HG02973 (cell line): ENCODE results near the gene NR2F2.
"Not testable (repeated sequence)": the region's sequence is repeated elsewhere in the genome, so short reads cannot be mapped to it uniquely, and the experiment has no call there.

Source experiments
- ATAC-seq: cut with Tn5 transposase; IDR thresholded peaks from one replicate; pipeline ENCODE4 v1.9.1; 2021; ENCODE audit warnings: moderate library complexity; ENCODE audit not compliant: unreplicated experiment

NR2F2 gene

DNA sequence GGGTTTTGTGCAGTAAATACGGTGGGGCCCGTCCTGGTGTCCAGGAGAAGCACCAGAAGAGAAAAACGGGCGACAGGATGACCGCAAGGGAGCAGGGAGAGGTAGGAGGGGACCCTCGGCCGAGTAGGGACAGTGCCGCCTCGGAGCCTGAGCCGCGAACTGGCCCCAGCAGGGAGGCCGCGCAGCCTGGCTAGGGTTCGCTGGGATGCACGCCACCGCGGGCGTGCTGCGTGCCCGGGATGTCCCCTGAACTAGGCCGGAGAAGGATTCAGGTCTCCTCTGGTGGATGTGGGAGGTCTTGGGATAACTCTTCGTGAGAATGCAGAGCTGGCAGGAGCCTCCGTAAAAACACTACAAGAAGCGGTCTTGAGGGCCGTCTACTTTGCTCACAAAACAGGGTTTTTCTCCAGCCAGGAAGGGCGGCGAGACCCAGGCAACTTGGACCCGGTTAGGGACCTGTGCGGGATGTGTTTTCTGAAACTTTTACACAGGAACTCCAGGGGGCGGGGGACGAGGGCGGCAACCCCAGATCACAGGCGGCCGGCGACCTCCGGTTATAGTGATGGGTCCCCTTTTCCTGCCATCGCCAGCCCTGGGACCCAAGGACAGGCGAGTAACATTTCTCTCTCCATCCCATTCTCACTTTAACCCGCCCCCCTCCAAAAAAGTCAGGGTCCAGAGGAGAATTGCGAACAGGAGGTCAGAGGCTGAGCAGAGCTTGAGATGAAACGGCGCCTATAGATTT lies 35.5 kb downstream of the NR2F2 start:
- no peak for ATAC-seq

DNA sequence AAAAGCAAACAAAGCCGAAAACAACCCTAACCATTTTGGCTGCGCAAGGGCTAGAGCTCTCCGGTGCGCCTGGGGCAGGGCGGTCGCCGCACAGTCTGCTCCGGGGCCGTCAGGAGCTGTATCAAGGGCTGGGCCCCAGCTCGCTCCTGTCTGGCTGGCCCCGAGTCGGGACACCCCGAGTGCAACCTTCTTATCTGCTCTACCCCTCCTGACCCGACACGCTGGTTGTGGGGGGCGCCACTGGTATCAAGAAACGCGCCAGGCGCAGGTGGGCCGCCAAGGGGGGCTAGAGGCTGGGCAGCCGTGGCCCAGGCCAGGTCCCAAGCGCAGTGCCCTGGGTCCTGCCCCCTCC lies 36.0 kb downstream of the NR2F2 start:
- no peak for ATAC-seq

DNA sequence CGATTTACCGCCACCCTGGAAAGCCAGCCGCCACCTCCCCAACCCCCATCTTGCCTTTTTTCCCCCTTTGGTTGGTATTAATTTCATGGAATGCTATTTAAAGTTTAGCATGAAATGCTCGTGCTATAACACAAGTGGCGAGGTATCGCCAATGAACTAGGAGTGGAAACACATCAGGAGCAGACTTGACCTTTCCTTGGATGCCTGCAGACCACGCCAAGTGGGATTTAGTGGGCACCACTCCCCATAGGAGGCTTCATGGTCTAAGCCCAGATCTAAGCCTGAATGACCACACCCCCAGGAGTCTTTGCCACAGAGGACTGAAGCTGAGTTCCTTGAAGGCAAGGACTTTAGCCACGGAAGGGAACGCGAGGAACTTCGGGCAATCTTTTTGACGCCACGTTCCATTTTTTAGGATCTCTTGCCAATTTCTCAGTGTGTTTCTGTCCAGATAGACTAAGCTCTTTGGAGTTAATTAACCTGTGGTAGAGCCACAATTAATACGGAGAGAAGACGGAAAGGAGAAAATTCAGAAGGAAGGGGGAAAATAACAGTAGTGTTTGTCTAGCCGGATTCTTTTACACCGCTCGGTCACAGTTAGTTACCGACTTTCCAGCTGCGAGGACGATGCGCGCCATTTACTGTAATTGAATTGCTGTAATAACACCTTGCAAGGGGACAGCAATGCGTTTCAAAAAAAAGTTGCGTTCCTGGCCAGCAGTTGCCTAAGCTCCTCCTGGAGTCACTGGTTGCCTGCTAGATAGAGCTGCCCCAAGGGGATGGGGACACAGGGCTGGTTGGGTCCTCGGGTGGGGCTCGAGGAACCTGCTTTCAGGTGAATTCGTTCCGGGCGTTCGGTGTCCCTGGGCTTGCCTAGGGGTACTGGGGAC lies 37.1 kb downstream of the NR2F2 start:
- no peak for ATAC-seq

DNA sequence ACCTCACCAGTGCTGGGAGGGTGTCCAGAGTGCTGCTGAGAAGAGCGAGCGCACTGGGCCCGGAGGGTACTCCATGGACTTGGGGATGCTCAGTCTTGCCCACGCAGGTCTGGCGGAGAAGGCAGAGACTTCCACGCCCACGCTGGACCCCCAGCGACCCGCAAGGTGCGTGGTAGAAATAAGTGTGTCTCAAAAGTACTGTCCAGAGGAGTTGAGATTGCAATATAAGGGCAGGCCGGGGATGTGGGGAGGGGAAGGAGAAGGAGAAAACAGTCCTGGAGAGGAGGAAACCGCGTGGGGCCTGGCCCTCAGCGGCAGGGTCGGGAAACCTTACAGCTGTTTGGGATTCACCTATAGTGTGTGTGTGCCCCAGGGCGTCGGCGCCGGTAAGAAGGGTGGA lies 38.9 kb downstream of the NR2F2 start:
- ATAC-seq: no peak

DNA sequence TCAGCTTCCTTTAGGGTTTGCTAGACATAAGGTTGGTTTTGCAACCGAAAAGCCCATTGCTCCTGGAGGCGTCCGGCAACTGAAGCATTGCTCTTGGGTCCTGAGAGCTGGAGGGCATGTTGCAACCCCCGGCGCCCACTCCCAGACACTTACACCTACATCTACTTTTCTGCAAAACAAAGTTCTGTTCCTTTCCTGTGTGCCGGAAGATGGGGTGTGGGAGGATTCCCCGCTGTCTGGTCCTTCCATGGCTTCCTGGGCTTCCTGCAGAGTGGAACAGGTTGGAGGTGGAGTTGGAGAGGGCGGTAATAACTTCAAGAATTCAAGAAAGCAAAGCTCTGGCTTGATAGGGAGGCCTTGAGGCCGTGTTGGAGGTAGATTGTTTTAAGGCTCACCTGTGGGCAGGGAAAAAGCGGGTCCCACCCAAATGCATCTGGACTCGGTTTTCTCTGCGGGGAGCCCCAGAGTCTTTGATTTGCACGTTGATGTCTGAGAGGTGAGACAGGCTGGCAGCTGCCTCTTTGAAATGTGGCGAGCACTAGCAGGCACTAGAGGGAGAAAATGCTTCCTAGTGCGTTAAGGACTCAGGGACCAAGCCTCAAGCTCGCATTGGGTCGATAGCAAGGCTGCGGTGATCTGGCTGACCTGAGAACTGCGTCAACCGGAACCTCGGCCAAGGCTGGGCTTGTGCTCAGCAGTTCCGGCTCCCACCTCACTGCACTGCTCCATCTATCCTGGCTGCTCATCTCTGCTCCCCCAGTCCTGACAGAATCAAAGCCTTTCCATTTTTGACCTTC lies 39.5 kb downstream of the NR2F2 start:
- ATAC-seq: no peak

DNA sequence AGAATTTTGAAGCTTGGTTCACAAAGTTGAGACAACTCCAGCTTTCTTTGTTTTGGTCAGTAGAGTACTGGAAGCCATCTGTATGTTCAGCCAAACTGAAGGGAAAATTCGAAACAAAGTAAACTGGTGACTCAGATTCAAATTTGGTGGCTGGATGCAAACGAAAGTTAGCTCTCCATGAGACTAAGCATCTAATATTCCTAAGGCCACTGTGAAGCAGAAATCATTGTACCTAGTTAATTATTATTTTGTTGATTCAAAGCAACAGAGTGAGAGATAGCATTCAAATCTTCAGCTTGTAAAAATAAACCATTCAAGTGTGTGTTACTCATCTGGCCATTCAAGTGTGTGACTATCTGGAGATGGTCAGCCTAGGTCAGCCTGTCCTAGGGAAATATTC lies 42.1 kb downstream of the NR2F2 start:
- ATAC-seq: no peak

DNA sequence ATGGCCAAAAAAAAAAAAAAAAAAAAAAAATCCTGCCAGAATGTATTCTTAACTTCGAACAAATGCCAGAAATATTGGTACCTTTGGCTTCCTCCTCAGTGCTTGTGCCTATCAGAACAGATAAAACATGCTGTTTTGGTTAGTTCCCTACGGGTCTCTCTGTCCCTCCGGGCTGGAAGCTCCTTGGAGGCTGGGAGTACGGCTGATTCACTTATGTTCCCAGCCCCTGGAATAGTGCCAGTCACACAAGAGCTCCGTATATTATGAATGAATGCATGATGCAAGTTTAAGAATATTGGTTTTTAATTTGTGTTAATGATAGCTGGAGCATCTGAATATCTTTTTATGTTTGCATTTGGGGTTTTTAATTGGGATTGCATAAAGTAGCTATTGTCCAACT lies 44.0 kb downstream of the NR2F2 start:
- no peak for ATAC-seq

DNA sequence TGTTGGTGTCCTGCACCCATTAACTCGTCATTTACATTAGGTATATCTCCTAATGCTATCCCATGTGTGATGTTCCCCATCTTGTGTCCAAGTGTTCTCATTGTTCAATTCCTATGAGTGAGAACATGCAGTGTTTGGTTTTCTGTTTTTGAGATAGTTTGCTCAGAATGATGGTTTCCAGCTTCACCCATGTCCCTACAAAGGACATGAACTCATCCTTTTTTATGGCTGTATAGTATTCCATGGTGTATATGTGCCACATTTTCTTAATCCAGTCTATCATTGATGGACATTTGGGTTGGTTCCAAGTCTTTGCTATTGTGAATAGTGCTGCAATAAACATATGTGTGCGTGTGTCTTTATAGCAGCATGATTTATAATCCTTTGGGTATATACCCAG lies 49.1 kb downstream of the NR2F2 start:
- not testable (repeated sequence) for ATAC-seq

DNA sequence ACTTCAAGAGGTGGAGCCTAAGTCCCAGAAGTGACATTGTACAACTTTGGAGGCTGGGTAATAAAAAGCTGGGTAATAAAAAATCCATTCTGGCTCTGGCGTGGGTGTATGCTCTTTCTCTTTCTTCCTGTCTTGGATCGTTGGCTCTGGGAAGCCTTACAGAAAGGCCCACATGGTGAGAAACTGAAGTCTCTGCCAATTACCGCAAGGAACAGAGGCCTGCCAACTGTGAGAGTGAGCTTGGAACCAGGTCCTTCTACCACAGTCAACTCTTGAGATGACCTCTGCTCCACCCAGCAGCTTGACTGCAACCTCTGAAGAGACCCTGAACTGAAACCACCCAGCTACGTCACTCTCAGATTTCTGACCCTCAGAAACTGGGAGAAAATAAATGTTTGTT lies 51.0 kb downstream of the NR2F2 start:
- ATAC-seq: no peak

DNA sequence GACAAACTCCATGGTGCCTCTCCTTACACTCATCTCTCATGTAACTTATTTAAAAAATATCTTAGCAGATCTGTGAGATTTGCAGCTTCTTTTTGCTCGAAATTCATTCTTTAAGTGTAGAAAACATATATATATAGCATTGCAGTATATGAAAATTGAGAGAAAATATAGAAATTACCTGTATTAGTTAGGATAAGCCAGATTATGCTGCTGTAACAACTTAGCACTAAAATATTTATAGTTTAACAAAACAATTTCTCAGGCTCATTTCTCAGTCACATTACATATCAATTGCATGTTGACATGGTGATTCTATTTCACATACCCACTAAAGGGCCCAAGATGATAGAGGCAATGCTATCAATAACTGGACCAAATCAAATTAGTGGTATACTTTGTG lies 54.7 kb downstream of the NR2F2 start:
- ATAC-seq: no peak

DNA sequence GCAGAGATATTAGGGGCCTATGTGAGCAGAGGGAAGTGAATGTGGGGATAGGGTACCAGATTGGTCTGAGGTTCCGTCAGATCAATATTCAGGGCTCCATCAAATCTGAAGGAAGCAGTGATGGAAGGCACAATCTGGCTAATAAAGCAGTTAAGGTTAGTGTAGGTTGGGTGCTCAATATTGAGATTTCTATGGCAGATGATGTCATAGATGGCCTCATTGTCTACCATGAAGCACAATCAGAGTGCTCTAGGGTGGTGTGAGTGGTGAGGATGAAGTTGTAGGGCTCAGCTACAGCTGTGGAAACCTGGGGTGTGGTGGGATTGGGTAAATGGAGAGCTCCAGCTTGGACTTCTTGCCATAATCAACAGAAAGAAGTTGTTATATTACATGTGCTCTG lies 58.2 kb downstream of the NR2F2 start:
- no peak for ATAC-seq
